GM10266 (cell line): ENCODE data around the gene CDK5R2.

Source experiments
- DNase-seq: peaks from one replicate; pipeline ENCODE4 v3.0.0; 2012; ENCODE audit errors: extremely low spot score
- TF ChIP-seq, protein P1 (sequence below): IDR thresholded peaks from 2 replicates; pipeline ENCODE4 v1.5.1; 2012; ENCODE audit warnings: mild to moderate bottlenecking, low read depth; ENCODE audit not compliant: control insufficient read depth, insufficient read depth; ENCODE audit errors: missing control alignments

The CDK5R2 gene

DNA sequence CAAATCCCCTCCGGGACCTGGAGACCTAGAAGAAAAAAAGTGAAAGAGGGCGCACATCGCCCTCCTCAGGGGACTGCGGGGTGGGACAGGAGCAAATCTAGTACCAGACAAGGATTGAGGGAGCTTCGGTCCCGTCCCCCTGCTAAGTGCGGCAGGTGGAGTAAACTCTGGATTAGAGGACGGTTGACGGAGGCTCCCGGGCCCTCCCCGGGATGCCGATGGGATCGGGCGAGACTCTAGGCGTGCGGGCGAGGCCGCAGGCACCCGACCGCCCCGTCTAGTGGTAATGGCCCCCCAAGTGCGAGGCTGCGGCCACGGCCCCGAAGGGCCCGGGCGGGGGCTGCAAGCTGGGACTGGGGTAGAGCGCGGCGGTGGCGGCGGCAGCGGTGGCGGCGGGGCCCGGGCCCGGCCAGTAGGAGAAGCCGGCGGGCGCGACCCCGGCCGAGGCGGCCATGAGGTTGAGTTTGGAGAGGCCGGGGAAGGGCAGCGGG is 22.0 kb downstream of the CDK5R2 start:
- DNase-seq = no peak
- TF ChIP-seq, protein P1, sequence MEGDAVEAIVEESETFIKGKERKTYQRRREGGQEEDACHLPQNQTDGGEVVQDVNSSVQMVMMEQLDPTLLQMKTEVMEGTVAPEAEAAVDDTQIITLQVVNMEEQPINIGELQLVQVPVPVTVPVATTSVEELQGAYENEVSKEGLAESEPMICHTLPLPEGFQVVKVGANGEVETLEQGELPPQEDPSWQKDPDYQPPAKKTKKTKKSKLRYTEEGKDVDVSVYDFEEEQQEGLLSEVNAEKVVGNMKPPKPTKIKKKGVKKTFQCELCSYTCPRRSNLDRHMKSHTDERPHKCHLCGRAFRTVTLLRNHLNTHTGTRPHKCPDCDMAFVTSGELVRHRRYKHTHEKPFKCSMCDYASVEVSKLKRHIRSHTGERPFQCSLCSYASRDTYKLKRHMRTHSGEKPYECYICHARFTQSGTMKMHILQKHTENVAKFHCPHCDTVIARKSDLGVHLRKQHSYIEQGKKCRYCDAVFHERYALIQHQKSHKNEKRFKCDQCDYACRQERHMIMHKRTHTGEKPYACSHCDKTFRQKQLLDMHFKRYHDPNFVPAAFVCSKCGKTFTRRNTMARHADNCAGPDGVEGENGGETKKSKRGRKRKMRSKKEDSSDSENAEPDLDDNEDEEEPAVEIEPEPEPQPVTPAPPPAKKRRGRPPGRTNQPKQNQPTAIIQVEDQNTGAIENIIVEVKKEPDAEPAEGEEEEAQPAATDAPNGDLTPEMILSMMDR = no peak

DNA sequence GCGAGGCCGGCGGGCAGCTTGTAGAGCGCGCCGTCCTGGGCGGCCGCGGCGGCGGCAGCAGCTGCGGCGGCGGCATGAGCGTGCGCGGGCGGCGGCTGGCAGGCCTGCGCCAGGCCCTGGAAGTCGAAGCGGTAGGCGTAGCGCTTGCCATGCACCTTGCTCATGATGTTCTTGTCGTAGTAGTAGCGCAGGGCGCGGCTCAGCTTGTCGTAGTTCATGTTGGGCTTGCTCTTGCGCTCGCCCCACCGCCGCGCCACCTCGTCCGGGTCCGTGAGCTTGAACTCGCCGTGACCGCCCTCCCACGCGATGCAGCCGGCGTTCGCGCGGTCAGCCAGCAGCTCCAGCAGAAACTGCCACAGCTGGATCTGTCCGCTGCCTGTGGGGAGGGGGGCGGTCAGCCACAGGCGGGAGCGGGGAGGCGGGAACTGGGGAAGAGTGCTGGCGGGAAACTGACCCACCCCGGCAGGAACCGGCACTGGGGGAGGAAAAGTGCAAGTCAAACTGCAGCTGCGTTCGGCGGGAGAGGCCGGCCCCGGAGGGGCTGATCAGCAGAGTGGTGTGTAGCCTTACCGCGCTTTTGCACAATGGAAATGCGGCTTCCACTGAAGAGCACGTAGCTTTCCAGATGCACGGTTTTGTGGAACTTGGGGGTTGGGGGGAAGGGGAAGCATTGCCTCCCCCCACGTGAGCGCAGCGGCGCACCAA is 22.6 kb downstream of the CDK5R2 start:
- no peak for DNase-seq

DNA sequence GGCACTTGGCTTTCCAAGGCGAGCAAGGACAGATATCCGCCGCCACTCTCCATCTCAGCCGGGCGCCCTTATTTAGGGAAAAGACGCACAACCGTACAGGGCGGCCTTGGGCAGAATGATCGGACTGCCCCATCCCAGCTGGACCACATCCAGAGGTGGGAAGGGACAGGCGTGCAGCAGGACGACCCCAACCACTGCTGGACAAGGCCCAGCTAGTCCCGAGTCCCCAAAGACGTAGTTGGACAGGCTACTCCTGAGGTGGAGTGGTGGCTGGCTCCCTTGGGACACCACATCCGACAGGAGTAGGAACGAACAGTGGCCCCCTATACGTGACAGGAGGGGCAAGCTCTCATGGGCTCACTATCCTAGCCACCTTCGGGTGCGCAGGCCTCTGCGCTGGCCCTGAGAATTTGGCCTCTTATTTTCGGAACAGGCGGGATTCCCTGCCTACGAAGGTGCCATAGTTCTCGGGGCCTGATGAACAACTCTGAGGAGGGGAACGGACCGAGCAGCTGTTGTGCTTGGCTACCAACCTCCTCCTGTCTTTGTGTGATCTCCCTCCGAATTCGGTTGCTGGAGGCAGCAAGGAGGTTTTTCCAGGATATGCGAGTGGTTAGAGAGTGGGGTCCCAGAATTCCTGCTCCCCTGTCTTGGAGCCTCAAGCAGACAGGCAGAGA is 23.3 kb downstream of the CDK5R2 start:
- DNase-seq = no peak
- TF ChIP-seq, protein P1 = no peak

More for the DNA sequence above, 22.6 kb downstream of the CDK5R2 start:
- TF ChIP-seq, protein P1 = no peak

DNA sequence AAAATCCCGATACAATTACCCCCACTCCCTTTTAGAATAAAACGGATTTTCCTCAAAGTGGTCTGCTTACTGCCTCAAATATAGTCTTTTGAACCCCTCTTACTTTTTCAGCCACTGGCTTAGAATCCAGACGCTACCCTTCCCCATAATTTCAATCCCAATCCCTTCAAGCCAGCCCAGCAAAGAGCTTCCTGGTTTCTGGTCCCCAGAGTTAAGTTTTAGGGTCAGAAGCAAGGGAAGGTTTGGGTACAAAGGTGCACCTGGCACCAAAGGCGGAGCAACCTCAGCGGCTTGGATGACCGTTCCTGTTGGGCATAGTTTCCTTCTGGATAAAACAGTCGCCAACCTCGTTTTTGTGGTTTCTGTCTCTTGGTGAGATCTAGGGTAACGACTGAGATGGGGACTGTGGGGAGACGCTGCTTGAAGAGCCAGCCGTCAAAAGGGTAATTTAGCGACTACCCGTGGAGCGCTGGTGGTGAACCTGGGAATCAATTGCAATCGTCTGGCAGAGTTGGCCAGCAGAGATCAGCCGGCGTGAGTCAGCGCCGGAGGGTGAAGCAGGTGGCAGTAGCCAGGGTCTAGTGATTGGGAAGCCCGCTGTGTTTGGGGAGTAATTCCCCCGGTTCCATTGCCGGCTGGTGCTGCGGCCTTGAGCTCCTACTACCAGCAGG is 23.9 kb downstream of the CDK5R2 start:
- DNase-seq = peak; percentile 39
- TF ChIP-seq, protein P1 = no peak

DNA sequence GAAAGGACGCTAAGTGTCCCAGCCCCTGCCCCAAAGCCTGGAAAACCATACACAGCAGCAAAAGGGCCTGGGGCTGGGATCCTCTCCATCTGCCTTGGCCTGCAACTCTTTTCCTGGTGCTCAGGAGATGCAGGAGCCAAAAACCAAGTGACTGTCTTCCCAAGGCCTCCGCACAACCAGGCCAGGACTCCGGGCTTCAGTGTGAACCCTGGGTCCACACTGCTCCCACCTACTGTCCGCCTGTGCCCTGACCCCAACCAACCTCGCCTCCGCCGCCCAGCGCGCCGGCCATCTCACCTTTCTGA is 24.4 kb downstream of the CDK5R2 start:
- TF ChIP-seq, protein P1 = no peak
- DNase-seq = no peak

DNA sequence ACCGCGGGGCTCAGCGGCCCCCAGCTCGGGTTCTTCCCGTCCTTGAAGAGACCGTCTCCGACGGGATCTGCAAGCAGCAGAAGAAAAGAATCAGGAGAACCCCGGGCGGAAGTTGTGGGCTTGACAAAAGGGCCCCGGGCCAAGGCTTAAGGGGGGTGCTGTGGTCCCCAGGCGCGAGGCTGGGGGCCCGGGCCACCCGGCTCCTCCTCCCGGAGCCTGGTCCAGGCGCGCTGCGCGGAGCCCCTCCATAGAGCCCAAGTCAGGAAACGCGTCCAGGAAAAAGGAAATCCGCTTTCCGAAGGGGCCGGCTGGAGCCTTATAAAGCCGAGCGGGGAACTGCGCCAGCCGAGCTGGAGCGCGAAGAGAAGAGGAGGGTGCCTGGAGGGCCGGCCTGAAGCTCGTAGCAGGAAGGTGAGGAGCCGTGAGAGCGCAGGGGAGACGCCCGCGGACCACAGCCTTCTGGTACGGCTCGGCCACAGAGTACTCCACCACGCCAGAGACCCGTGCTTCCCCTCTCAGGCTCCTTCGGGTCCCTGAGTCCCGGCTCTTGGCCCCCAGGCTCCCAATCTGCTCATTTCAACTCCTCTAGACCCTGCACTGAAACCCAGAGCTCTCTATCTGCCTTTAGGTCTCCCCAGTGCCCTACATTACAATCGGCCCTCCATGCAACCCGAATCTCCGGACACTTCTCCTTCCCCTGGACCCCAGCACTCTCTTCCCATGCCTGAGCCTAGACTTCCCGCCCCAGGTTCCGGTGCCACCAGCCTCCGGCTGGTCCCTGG is 25.0 kb downstream of the CDK5R2 start:
- peak; percentile 49 for DNase-seq
- TF ChIP-seq, protein P1 = no peak
